NCI-H2227 (cell line): ENCODE results near the gene CD82.
"Not testable (repeated sequence)": the region's sequence is repeated elsewhere in the genome, so short reads cannot be mapped to it uniquely, and the experiment has no call there.

Source experiments
- DNase-seq: peaks from one replicate; lab custom pipeline; 2025; ENCODE audit not compliant: unreplicated experiment; lab: John Stamatoyannopoulos, UW

CD82 gene

DNA sequence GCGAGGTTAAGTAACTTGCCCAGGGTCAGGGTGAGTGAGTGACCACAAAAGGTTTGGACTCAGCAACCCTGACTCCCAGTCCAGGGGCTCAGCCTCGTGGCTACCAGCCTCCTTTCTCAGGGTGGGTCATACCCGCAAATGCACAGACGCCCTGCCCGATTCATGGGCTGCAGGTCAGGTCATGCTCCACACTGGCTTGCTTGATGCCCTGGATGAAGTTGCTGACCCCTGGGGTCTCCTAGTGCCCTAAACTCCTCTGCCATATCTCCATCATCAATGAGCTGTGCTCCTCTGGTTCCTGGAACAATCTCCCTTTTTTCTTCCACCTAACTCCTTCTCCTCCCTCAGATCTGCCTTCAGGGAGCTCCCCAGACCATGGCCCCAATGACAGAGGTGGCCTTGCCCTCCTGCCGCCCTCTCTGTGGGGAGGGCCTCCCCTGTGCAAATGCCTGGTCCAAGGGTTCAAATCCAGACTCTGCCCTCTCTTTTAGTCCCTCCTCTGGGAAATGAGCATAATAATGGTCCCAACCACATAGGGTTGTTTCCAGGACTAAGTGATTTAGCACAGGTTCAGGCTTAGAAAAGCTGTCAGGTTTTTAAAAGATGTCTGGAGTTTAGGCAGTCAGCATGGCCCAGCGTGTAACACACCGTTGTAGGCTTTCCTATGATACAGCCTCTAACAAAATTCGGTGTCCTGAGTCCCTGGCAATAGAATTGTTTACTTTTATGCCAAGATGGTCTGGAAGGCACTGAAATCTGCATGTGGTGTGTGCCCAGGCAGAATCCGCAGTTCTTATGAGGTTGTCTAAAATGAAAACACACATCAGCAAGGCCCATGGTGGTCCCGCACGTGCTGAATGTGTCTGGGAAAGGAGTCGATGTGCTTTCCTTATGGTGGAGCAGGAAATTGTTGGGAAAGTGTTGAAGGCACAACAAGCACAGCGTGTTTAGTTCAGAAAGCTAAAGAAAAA lies 63.6 kb downstream of the CD82 start:
- no peak for DNase-seq

DNA sequence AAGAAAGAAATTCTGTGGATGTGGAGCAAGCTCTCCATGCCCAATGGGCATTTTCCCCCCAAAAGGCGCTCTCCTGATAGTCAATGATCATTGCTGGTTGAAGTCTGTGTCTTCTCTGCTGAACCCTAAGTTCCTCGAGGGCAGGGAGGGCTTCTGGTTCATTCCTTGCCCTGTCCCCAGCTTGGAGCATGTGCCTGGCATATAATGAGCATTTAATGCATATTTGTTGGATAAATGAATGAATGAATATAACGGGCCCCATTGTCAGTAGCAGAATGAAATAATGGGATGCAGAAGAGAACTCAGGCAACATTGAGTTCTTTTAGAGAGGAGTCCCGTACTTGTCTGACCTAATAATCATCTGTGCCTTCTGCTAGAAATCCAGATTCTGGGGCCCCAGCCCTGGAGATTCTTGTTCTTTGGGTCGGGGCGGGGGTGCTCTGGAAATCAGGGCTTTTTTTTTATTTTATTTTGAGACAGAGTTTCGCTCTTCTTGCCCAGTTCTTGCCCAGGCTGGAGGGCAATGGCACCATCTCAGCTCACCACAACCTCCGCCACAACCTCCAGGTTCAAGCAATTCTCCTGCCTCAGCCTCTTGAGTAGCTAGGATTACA lies 64.4 kb downstream of the CD82 start:
- DNase-seq, result no peak

GRCh38 chr11:44630511-44631210 lies 65.2 kb downstream of the CD82 start:
- no peak for DNase-seq

- DNase-seq, result no peak
Observed at GRCh38 chr11:44631831-44632230, 66.4 kb downstream of the CD82 start.

- DNase-seq, result no peak
Observed at GRCh38 chr11:44632466-44633123, 67.1 kb downstream of the CD82 start.

GRCh38 chr11:44633641-44634040 lies 68.2 kb downstream of the CD82 start:
- DNase-seq, result no peak

DNA sequence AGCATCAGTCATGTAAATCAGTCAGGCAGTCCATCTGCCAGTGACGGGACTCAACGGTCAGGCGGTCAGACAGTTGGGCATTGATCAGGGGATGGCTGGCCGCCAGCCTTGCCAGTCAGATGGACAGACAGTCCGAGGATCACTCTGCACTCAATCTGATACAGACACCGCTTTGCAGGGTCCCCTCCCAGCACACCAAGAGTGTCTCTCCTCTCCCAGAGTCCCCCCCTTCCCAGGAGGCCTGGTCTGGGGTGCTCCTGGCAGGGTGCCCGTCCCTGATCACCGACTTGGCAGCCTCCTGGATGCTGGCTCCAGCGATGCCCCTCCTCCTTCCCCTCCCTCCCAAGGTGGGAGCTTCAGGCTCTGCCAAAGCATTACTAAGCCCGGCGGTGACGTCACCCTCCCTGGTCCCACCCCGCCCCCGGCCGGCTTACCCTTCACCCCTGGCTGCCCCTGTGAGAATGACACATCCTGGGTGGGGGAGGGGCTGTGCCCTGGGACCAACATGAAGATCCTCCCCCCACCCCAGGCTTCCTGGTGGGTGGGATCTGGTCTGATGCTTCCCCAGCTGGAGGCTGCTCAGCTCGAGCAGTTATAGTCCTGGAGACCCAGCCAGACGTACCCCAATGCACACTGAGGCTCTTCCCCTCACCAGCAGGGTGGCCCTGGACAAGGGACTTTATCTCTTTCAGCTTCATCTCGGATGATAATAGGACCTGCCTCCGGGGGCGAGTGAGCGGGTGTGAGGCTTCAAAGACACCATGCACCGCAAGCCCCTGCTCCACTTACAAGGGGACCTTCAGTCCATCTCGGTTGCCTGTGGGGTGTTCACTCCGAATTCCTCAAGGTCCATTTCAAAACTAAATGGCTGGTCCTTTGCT lies 69.2 kb downstream of the CD82 start:
- DNase-seq, result peak; percentile 80

DNA sequence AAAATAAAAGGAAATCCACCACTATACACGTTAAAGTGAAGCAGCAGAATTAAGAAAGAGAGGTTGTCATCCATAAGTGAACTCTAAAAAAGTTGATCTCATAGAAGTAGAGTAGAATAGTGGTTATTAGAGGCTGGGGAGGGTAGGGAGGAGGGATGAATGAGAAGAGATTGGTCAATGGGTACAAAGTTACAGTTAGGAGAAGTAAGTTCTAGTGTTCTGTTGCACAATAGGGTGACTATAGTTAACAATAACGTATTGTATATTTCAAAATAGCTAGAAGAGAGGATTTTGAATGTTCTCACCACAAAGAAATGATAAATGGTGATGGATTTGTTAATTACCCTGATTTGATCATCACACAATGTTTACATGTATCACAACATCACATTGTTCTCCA lies 72.0 kb downstream of the CD82 start:
- no peak for DNase-seq

DNA sequence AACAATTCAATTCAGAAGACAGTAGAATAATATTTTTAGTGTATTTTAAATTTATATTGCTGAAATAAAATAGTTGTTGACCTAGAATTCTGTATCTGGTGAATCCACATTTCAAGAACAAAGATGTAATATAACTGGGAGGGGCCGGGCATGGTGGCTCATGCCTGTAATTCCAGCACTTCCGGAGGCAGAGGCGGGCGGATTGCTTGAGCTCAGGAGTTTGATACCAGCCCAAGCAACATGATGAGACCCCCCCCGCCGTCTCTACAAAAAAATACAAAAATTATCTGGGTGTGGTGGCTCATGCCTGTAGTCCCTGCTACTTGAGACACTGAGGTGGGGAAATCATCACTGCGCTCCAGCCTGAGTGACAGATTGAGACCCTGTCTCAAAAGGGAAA lies 72.6 kb downstream of the CD82 start:
- DNase-seq, result no peak

DNA sequence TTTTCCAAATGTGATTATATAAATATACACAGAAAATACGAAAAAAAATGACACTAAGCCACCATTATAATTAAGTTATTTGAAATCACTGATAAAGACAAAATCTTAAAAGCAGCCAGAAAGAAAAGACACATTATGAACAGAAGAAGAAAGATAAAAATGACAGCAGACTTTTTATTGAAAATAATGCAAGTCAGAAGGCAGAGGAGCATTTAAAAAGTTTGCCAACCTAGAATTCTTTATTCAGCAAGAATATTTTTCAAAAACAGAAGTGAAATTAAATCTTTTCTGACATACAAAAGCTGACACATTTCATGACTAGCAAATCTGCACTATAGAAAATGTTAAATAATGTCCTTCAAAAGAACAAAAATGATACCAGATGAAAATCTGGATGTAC lies 77.8 kb downstream of the CD82 start:
- no peak for DNase-seq

DNA sequence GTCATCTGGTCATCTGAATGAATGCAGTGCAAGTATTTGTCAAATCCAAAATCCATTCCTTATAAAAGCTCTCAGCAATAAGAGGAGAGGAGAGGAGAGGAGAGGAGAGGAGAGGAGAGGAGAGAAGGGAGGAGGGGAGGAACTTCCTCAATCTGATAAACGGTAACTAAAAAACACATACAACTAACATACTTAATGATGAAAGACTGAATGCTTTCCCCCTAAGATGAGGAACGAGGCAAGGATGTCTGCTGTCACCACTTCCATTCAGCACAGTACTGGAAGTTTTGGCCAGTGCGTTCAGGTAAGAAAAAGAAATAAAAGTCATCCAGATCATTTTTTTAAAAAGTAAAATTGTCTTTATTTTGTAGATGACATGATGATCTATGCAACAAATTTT lies 80.4 kb downstream of the CD82 start:
- DNase-seq, result no peak

- DNase-seq, result not testable (repeated sequence)
Observed at GRCh38 chr11:44647255-44647955, 81.9 kb downstream of the CD82 start.

DNA sequence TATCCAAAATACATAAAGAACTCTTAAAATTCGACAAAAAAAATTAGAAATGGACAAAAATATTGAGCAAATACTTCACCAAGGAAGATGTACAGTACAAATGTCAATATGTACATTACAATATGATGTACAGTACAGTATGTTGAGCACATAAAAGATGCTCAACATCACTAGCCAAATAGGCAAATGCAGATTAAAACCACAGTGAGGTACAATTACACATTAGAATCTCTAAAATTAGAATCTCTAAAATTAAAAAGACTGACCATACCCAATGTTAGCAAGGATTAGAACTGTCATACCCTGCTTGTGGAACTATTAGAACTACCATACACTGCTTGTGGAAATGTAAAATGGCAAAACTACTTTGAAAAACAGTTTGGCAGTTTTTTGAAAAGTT lies 82.6 kb downstream of the CD82 start:
- DNase-seq, result no peak

DNA sequence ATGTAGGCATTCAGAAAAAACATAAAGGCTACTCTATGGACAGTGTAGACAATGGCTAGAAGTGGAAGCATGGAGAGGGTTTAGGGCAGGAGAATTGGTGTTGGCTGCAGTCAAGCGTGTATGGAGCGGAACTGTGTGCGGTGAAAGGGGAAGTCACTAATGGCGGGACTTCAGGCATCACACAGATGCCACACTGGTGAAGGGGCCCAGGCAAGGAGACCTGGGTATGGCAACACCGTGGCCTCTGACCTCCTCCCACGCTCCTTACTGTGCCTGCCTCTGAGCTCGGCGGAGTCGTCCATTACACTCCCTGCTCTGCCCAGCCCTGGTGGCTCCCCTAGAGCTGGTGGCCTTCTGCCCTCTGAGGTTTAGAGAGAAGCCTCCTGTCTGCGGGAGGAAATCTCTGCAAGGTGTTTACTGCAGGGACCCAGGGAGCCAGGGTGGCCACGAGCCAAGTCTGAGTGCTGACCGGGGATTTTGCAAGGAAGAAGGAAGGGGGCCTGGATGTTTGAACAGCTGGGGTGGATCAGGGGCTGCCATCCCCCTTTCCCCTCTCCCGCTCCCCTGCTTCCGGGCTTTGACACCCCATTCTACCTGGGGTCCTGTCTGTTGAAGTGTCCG lies 86.2 kb downstream of the CD82 start:
- no peak for DNase-seq

DNA sequence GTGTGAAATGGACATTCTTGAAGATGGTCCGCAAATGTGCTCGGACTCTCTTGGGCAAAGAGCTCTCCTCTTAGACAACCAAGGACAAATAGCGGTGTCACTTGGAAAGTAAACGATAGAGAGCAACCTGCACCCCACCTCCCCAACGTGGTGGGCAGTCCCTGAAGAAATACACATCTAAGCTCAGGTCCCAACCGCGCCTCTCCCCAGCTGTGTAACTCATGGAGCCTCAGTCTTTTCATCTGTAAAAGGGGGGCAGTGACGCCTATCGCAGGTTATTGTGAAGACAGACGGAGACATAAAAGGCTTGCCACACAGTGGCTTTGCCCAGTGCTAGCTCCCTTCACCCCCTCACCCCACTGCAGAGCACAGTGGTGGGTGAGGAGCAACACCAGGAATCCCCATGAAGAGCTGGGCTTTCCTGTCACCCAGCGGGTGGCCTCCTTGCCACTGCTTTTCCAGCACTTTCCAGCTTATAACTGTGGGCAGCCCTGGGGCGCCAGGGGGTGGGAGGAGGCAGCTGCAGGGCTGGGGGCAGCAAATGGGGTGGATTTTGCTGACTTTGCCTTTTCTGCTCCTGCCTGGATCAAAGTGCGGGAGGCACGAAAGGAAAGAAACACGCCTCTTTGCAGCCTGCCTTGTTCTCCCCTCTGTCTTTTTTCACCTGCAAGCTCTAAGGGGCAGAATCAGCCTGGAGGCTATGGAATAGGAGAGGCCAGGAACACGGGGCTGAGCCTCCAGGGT lies 87.6 kb downstream of the CD82 start:
- no peak for DNase-seq

- no peak for DNase-seq
Observed at GRCh38 chr11:44654057-44654456, 88.6 kb downstream of the CD82 start.

- no peak for DNase-seq
Observed at GRCh38 chr11:44654596-44654995, 89.1 kb downstream of the CD82 start.

GRCh38 chr11:44657836-44658505 lies 92.5 kb downstream of the CD82 start:
- DNase-seq, result no peak
